Heart left ventricle (tissue), 16 donors: ENCODE results near the gene ATG14. TPM values are rescaled to one million over a fixed set of nuclear protein-coding genes. Genes with fewer than 3 reads are reported as not detected.

Experiments
- ATAC-seq, 4 donors: fragments of 200-7000 bp; cut with Tn5 transposase; one replicate each; pipeline ENCODE4 v1.9.1; 2020 to 2022; ENCODE audit warnings: moderate library complexity in 4 of 4, mild to moderate bottlenecking in 3 of 4, moderate number of reproducible peaks in 1 of 4
- DNase-seq, 5 donors: peaks; one replicate each; pipeline ENCODE4 v3.0.0-alpha.2; 2020
- H3K27ac ChIP-seq, 12 donors: fragments of 200-600 bp; sonication (generic) in 4 of 12; one replicate each; pipeline versions ENCODE4 v1.5.0 to v1.8.0; 2016 to 2022; ENCODE audit warnings: mild to moderate bottlenecking in 2 of 12
- H3K27me3 ChIP-seq, 9 donors: fragments of 200-600 bp; sonication (generic) in 2 of 9; one replicate each; pipeline versions ENCODE4 v1.5.1 to v1.8.0; 2016 to 2022; ENCODE audit warnings: mild to moderate bottlenecking in 3 of 9
- H3K36me3 ChIP-seq, 9 donors: fragments of 200-600 bp; sonication (generic) in 2 of 9; one replicate each; pipeline versions ENCODE4 v1.5.0 to v1.8.0; 2018 to 2022; ENCODE audit warnings: mild to moderate bottlenecking in 2 of 9
- H3K4me1 ChIP-seq, 12 donors: fragments of 200-600 bp; sonication (generic) in 4 of 12; one replicate each; pipeline versions ENCODE4 v1.5.0 to v1.8.0; 2016 to 2022; ENCODE audit warnings: mild to moderate bottlenecking in 3 of 12
- H3K4me3 ChIP-seq, 12 donors: fragments of 200-600 bp; sonication (generic) in 4 of 12; one replicate each; pipeline versions ENCODE4 v1.5.0 to v1.8.0; 2017 to 2022; ENCODE audit warnings: mild to moderate bottlenecking in 9 of 12, moderate library complexity in 4 of 12
- H3K9me3 ChIP-seq, 12 donors: fragments of 200-600 bp; sonication (generic) in 4 of 12; one replicate each; pipeline versions ENCODE4 v1.5.0 to v1.8.0; 2016 to 2022; ENCODE audit warnings: mild to moderate bottlenecking in 1 of 12
- POLR2A ChIP-seq, 2 donors: fragments of 450-650 bp; IDR thresholded peaks; one replicate each; pipeline ENCODE4 v1.6.1; 2017; ENCODE audit warnings: antibody characterized with exemption in 2 of 2, mild to moderate bottlenecking in 2 of 2, moderate library complexity in 2 of 2
- WGBS, 4 donors: extraction: QIAGEN DNeasy Blood & Tissue Kit in 2 of 4; methylation state at CpG; one replicate each; pipeline versions ENCODE4 v1.1.5 to v1.1.7; 2013 to 2018; 5-methylcytosine and 5-hydroxymethylcytosine counted together
- intact Hi-C, 10 donors: fragments of 100-400 bp; cut with DNase I; formaldehyde crosslinking; loops; one replicate each; pipeline versions ENCODE4 v1.11.1 to v1.14.2; 2022
- polyA plus RNA-seq, 2 donors: library from polyadenylated mRNA; stranded (reverse); fragments of 200-250 nt; gene quantifications; one replicate each; pipeline ENCODE4 v1.2.3, GENCODE V29; 2013
- total RNA-seq, 9 donors: library from RNA; depleted of rRNA in 2 of 9; stranded (reverse); fragments of >200 nt in 2 of 9; fragmentation: NEBNext Ultra II Directional in 3 of 9; extraction: Animal tissue kit (Norgen Biotek cat#: 25700) in 3 of 9; gene quantifications; one replicate each; pipeline versions ENCODE4 v1.1.0 to v1.2.4, GENCODE V29; 2016 to 2023
- TF ChIP-seq, protein P1 (sequence below), 12 donors: fragments of 200-600 bp; sonication (generic) in 4 of 12; IDR thresholded peaks; one replicate each; pipeline versions ENCODE4 v1.5.0 to v1.8.0; 2018 to 2022; ENCODE audit warnings: antibody characterized with exemption in 12 of 12, mild to moderate bottlenecking in 5 of 12
- donor health status: ischemic (EF 13 %, LVEDD 7.1; RV severe dilation, severe dysfunction).
- donor health status: healthy with polysubstance abuse.
- donor health status: DM: no; HTN: yes; CAD: no.
- donor health status: DM: no; HTN: no; CAD: no.
- donor health status: ischemic (EF 25% LVEDD 6.9; RV normal size, moderate dysfunction).
- donor health status: ischemic (EF 25% LVEDD 5.7; RV mildly dilated, moderate dysfunction).
- donor health status: healthy.
- donor health status: DM: yes; HTN: yes; CAD: no.
- donor health status: ischemic (EF 35%, LVEDD 5.7; RV mildly dilated, moderate dysfunction).
- donor health status: nonischemic (EF 11% LVEDD 7.7; RV severe dilation, severe dysfunction).
- donor health status: DM: yes; HTN: yes; CAD: no.
- donor health status: PGD.
- donor health status: ischemic (EF 29% LVEDD 5.4; RV normal size, mild dysfunction).
- donor health status: nonischemic (EF 23%, LVEDD 6.1; RV moderate dilation, normal function).

The ATG14 gene
- total and polyA plus RNA-seq, 11 donors, result 5.9 to 16.2 (median 12.5) TPM

- WGBS, 4 donors, result 85 to 93% (median 88%) methylated on average over 3 of the region's 3 CpGs
- no peak overlapping the region for H3K27ac ChIP-seq
- DNase-seq (no peak), ATAC-seq (no peak)
- no peaks in the 10 kb centered on the region for H3K27me3 ChIP-seq
- H3K4me1 ChIP-seq, result peaks cover 0 to 43% (median 16%) of the 10 kb centered on the region in 12 donors
- no peak overlapping the region for H3K4me3 ChIP-seq
- H3K9me3 ChIP-seq, result no peaks in the 10 kb centered on the region
- intact Hi-C loops, result loop anchor here in 1 of 10 donors (5.0 kb wide), 1 partner anchor 97 kb away; no protein-coding TSS in a partner anchor
- TF ChIP-seq, protein P1, sequence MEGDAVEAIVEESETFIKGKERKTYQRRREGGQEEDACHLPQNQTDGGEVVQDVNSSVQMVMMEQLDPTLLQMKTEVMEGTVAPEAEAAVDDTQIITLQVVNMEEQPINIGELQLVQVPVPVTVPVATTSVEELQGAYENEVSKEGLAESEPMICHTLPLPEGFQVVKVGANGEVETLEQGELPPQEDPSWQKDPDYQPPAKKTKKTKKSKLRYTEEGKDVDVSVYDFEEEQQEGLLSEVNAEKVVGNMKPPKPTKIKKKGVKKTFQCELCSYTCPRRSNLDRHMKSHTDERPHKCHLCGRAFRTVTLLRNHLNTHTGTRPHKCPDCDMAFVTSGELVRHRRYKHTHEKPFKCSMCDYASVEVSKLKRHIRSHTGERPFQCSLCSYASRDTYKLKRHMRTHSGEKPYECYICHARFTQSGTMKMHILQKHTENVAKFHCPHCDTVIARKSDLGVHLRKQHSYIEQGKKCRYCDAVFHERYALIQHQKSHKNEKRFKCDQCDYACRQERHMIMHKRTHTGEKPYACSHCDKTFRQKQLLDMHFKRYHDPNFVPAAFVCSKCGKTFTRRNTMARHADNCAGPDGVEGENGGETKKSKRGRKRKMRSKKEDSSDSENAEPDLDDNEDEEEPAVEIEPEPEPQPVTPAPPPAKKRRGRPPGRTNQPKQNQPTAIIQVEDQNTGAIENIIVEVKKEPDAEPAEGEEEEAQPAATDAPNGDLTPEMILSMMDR (IDR thresholded peaks at IDR 0.05), result no peak
- no peak for TF ChIP-seq POLR2A (IDR thresholded peaks at IDR 0.05)
- no peaks in the 10 kb centered on the region for H3K36me3 ChIP-seq
These were observed 38.9 kb upstream of the ATG14 start for GRCh38 chr14:55450539-55450938.

DNA sequence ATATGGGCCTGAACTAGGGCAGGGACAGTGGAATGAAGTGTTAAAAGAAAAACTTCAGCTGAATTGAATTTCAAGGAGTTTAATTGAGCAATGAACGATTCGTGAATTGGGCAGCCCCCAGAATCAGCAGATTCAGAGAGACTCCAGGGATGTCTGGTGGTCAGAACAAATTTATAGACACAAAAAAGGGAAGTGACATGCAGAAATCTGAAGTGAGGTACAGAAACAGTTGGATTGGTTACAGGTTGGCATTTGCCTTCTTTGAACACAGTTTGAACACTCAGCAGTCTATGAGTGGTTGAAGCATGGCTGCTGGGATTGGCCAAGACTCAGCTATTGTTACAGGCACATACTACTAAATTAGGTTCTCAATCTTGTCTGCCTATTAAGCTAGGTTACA lies 38.5 kb upstream of the ATG14 start:
- Histone ChIP-seq H3K9me3 (no peaks in the 10 kb centered on the region), H3K4me3 (no peak overlapping the region), H3K4me1 (peaks cover 0 to 43% (median 16%) of the 10 kb centered on the region in 12 donors), H3K27ac (no peak overlapping the region), H3K27me3 (no peaks in the 10 kb centered on the region), H3K36me3 (no peaks in the 10 kb centered on the region)
- no peak for DNase-seq
- WGBS, 4 donors, result 61 to 90% (median 77%) methylated on average over 2 of the region's 2 CpGs
- TF ChIP-seq, protein P1 (IDR thresholded peaks at IDR 0.05), result no peak
- no peak for TF ChIP-seq POLR2A (IDR thresholded peaks at IDR 0.05)
- ATAC-seq, result no peak
- intact Hi-C loops, result loop anchor here in 1 of 10 donors (5.0 kb wide), 1 partner anchor 97 kb away; no protein-coding TSS in a partner anchor

DNA sequence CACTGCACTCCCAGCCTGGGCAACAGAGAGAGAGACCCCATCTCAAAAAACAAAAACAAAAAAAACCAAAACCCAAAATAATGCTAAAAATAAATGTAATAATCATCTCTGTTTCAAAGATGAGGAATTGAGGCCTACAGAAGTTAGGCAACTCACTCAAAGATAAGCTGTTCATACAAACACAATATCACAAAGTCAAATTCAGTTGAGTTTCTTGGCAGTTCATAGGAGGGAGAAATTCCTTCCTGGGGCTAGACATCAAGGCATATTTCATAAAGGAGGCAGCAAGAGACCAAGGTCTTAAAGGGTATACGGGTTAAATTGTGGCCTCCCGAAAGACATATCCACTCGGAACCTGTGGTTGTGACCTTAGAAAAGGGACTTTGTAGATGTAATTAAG lies 37.5 kb upstream of the ATG14 start:
- Histone ChIP-seq H3K4me1 (peaks cover 0 to 34% (median 11%) of the 10 kb centered on the region in 12 donors), H3K36me3 (no peaks in the 10 kb centered on the region), H3K4me3 (no peak overlapping the region), H3K27ac (peak overlapping the region in 1 of 12 donors; percentile 38), H3K27me3 (no peaks in the 10 kb centered on the region), H3K9me3 (no peaks in the 10 kb centered on the region)
- intact Hi-C loops, result loop anchor here in 9 of 10 donors (5.0 to 10.0 kb wide), 9 partner anchors 126 to 1028 kb away; partner anchors contain the start of gene KTN1 (in 1 of the 9)
- TF ChIP-seq, protein P1 (IDR thresholded peaks at IDR 0.05), result no peak
- no peak for TF ChIP-seq POLR2A (IDR thresholded peaks at IDR 0.05)
- no peak for ATAC-seq
- DNase-seq, result no peak
- 71 to 95% (median 85%) methylated on average over 3 of the region's 3 CpGs for WGBS, 4 donors

GRCh38 chr14:55448141-55448614 lies 36.5 kb upstream of the ATG14 start:
- H3K4me3 ChIP-seq, result no peak overlapping the region
- H3K9me3 ChIP-seq, result no peaks in the 10 kb centered on the region
- H3K27me3 ChIP-seq, result no peaks in the 10 kb centered on the region
- H3K27ac ChIP-seq, result peak overlapping the region in 2 of 12 donors; percentile 1 to 56
- TF ChIP-seq, protein P1 (IDR thresholded peaks at IDR 0.05), result no peak
- no peak for TF ChIP-seq POLR2A (IDR thresholded peaks at IDR 0.05)
- peaks cover 0 to 31% (median 10%) of the 10 kb centered on the region in 12 donors for H3K4me1 ChIP-seq
- peak in 1 of 5 donors; percentile 63 for DNase-seq
- peak in 3 of 4 donors; percentile 65 to 82 (median 74) for ATAC-seq
- H3K36me3 ChIP-seq, result no peaks in the 10 kb centered on the region
- WGBS, 4 donors, result 22 to 42% (median 24%) methylated on average over 3 of the region's 3 CpGs
- intact Hi-C loops, result loop anchor here in 9 of 10 donors (5.0 to 10.0 kb wide), 9 partner anchors 127 to 1029 kb away; partner anchors contain the start of gene KTN1 (in 1 of the 9)
